ENCODE results near the gene CLMP.

DNA sequence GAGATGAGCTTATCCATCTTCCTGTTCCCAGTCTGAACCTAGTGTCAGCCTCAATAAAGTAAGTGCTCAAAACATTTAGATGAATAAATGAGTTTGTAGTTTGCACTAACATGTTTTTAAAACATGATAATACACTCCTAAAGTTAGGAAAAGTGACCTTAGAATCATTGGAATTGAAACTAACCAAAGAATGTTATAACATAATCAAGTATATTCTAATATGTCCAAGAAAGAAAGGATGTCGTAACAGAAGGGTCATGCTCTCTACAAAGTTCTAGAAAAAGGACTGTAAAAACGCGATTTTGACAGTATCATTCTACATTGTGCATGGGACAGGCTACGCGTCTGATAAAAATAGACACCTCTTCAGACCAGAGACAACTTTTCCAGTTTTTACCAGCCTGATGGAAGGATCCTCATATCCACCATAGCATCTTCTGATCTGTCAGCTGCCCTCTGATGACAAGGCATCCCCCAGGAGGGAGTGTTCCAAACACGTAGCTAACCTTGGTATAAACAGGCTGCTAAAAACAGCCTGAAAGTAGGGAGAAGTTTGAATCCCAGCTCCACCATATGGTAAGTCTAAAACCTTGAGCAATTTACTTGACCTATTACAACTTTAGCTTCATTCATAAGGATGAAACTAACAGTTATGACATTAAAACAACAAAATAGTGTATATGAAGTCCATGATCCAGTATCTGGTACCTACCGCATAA is 30.2 kb downstream of the CLMP start:
- TF ChIP-seq, protein P1, sequence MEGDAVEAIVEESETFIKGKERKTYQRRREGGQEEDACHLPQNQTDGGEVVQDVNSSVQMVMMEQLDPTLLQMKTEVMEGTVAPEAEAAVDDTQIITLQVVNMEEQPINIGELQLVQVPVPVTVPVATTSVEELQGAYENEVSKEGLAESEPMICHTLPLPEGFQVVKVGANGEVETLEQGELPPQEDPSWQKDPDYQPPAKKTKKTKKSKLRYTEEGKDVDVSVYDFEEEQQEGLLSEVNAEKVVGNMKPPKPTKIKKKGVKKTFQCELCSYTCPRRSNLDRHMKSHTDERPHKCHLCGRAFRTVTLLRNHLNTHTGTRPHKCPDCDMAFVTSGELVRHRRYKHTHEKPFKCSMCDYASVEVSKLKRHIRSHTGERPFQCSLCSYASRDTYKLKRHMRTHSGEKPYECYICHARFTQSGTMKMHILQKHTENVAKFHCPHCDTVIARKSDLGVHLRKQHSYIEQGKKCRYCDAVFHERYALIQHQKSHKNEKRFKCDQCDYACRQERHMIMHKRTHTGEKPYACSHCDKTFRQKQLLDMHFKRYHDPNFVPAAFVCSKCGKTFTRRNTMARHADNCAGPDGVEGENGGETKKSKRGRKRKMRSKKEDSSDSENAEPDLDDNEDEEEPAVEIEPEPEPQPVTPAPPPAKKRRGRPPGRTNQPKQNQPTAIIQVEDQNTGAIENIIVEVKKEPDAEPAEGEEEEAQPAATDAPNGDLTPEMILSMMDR (IDR thresholded peaks at IDR 0.05) = no peak
- no peak for TF ChIP-seq POLR2A (IDR thresholded peaks at IDR 0.05)

Data from body of pancreas (tissue), 4 donors.